CD4-positive, CD25-positive, alpha-beta regulatory T cell (primary cell): ENCODE data around the gene FOXP1. TPM values are rescaled to one million over a fixed set of nuclear protein-coding genes. Genes with fewer than 3 reads are reported as not detected.

Experiments
- ATAC-seq, 2 donors: fragments of 150-1000 bp; cut with Tn5 transposase; one replicate each; pipeline ENCODE4 v1.10.0; 2021; ENCODE audit warnings: low read depth in 2 of 2, moderate number of reproducible peaks in 2 of 2, moderate library complexity in 1 of 2
- DNase-seq, 3 donors: peaks; one replicate each; pipeline versions ENCODE4 v3.0.0 to v3.0.0-alpha.2; 2012 to 2022; ENCODE audit warnings: mixed read lengths in 1 of 3
- H3K27ac ChIP-seq: one replicate; pipeline ENCODE4 v1.7.0; 2013; ENCODE audit warnings: mild to moderate bottlenecking, low read length; ENCODE audit not compliant: insufficient read depth, poor library complexity, severe bottlenecking
- H3K27me3 ChIP-seq: one replicate; pipeline ENCODE4 v1.7.0; 2013; ENCODE audit warnings: low read length; ENCODE audit not compliant: control insufficient read depth, insufficient read depth
- H3K36me3 ChIP-seq: one replicate; pipeline ENCODE4 v1.7.0; 2013; ENCODE audit warnings: mild to moderate bottlenecking, low read length, moderate library complexity; ENCODE audit not compliant: control insufficient read depth, insufficient read depth
- H3K4me1 ChIP-seq: 2 replicates; pipeline ENCODE4 v1.7.0; 2013; ENCODE audit warnings: mild to moderate bottlenecking, low read length; ENCODE audit not compliant: insufficient read depth, control insufficient read depth, poor library complexity, severe bottlenecking
- H3K4me3 ChIP-seq: one replicate; pipeline ENCODE4 v1.7.0; 2013; ENCODE audit warnings: low read depth, mild to moderate bottlenecking, low read length, moderate library complexity
- H3K9me3 ChIP-seq, 2 experiments: 1 replicate in 1 of 2; 2 replicates in 1 of 2; pipeline ENCODE4 v1.7.0; 2013; ENCODE audit warnings: low read length in 2 of 2, mild to moderate bottlenecking in 1 of 2, moderate library complexity in 1 of 2; ENCODE audit not compliant: control insufficient read depth in 2 of 2
- H3K27ac Mint-ChIP-seq, 3 donors: one replicate each; pipeline ENCODE4 v1.8.0; 2020 to 2022; ENCODE audit warnings: mild to moderate bottlenecking in 3 of 3, mixed read lengths in 3 of 3, moderate library complexity in 2 of 3
- H3K27me3 Mint-ChIP-seq: one replicate; pipeline ENCODE4 v1.8.0; 2022; ENCODE audit warnings: mild to moderate bottlenecking, mixed read lengths
- H3K36me3 Mint-ChIP-seq: one replicate; pipeline ENCODE4 v1.8.0; 2020; ENCODE audit warnings: mixed read lengths
- H3K4me1 Mint-ChIP-seq, 4 donors: one replicate each; pipeline ENCODE4 v1.8.0; 2020 to 2022; ENCODE audit warnings: mixed read lengths in 4 of 4, mild to moderate bottlenecking in 1 of 4
- H3K4me3 Mint-ChIP-seq, 4 donors: one replicate each; pipeline ENCODE4 v1.8.0; 2020 to 2022; ENCODE audit warnings: mild to moderate bottlenecking in 4 of 4, mixed read lengths in 4 of 4, moderate library complexity in 3 of 4
- H3K9me3 Mint-ChIP-seq, 7 donors: one replicate each; pipeline ENCODE4 v1.8.0; 2020 to 2022; ENCODE audit warnings: mixed read lengths in 7 of 7, mild to moderate bottlenecking in 3 of 7, moderate library complexity in 2 of 7
- polyA plus RNA-seq, 4 donors: library from polyadenylated mRNA; unstranded; fragments of 300-500 nt; fragmentation: Illumina TruSeq; gene quantifications; one replicate each; pipeline ENCODE4 v1.2.3, GENCODE V29; 2021
- total RNA-seq: library from RNA; stranded (reverse); gene quantifications from one replicate; pipeline ENCODE4 v1.2.3, GENCODE V29; 2022

The FOXP1 gene
- total and polyA plus RNA-seq, 5 donors from 2014 or later, result 301 to 599 (median 346) TPM

DNA sequence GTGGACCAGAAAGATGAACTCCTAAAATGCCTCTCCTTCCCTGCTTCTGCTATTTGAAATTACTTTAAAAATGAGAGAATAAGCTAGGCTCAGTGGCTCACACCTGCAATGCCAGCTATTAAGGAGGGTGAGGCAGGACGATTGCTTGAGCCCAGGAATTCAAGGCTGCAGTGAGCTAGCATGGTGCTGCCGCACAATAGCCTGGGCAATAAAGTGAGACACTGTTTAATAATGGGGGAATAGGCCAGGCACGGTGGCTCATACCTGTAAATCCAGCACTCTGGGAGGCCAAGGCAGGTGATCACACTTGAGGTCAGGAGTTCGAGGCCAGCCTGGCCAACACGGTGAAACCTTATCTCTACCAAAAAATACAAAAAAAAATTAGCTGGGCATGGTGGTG, 271.1 kb downstream of the FOXP1 start:
- peaks cover 31 to 79% (median 46%) of the 10 kb centered on the region in 4 donors for H3K4me1 Mint-ChIP-seq
- H3K4me1 ChIP-seq, result peaks cover 9% of the 10 kb centered on the region
- no peaks in the 10 kb centered on the region for H3K27me3 Mint-ChIP-seq

GRCh38 chr3:71311661-71312046, 271.9 kb downstream of the FOXP1 start:
- H3K36me3 ChIP-seq, result peaks cover 4% of the 10 kb centered on the region
- peaks cover 14% of the 10 kb centered on the region for H3K4me1 ChIP-seq
- no peak overlapping the region for H3K4me3 ChIP-seq
- H3K9me3 ChIP-seq, result no peaks in the 10 kb centered on the region
- no peaks in the 10 kb centered on the region for H3K9me3 Mint-ChIP-seq
- H3K36me3 Mint-ChIP-seq, result peaks cover 13% of the 10 kb centered on the region
- H3K27ac ChIP-seq, result peak overlapping the region; percentile 43
- ATAC-seq, result no peak
- DNase-seq, result no peak
- H3K27me3 Mint-ChIP-seq, result no peaks in the 10 kb centered on the region
- peak overlapping the region in 2 of 4 donors; percentile 37 to 47 for H3K4me3 Mint-ChIP-seq
- H3K4me1 Mint-ChIP-seq, result peaks cover 32 to 77% (median 48%) of the 10 kb centered on the region in 4 donors
- no peaks in the 10 kb centered on the region for H3K27me3 ChIP-seq
- peak overlapping the region; percentile 82 to 92 (median 85) for H3K27ac Mint-ChIP-seq

More for the DNA sequence above, 271.1 kb downstream of the FOXP1 start:
- no peaks in the 10 kb centered on the region for H3K9me3 ChIP-seq
- no peaks in the 10 kb centered on the region for H3K27me3 ChIP-seq
- no peaks in the 10 kb centered on the region for H3K9me3 Mint-ChIP-seq
- peak overlapping the region in 1 of 4 donors; percentile 21 for H3K4me3 Mint-ChIP-seq
- H3K27ac Mint-ChIP-seq, result peak overlapping the region in 2 of 3 donors; percentile 69 to 85
- no peak for DNase-seq
- peaks cover 4% of the 10 kb centered on the region for H3K36me3 ChIP-seq
- no peak overlapping the region for H3K27ac ChIP-seq
- no peak overlapping the region for H3K4me3 ChIP-seq
- no peak for ATAC-seq
- peaks cover 13% of the 10 kb centered on the region for H3K36me3 Mint-ChIP-seq

GRCh38 chr3:71310980-71311660, 272.4 kb downstream of the FOXP1 start:
- ATAC-seq (no peak), DNase-seq (no peak)
- Mint-ChIP-seq H3K27ac (peak overlapping the region; percentile 53 to 92 (median 88)), H3K4me1 (peaks cover 32 to 77% (median 47%) of the 10 kb centered on the region in 4 donors), H3K27me3 (no peaks in the 10 kb centered on the region), H3K36me3 (peaks cover 13% of the 10 kb centered on the region), H3K9me3 (no peaks in the 10 kb centered on the region), H3K4me3 (peak overlapping the region in 2 of 4 donors; percentile 21 to 58)
- H3K4me3 ChIP-seq, result no peak overlapping the region
- no peaks in the 10 kb centered on the region for H3K9me3 ChIP-seq
- H3K27ac ChIP-seq, result no peak overlapping the region
- peaks cover 17% of the 10 kb centered on the region for H3K4me1 ChIP-seq
- no peaks in the 10 kb centered on the region for H3K27me3 ChIP-seq
- H3K36me3 ChIP-seq, result peaks cover 4% of the 10 kb centered on the region

GRCh38 chr3:71310359-71310979, 273.1 kb downstream of the FOXP1 start:
- H3K27me3 Mint-ChIP-seq, result no peaks in the 10 kb centered on the region
- peaks cover 13% of the 10 kb centered on the region for H3K36me3 Mint-ChIP-seq
- ATAC-seq, result no peak
- peak overlapping the region; percentile 26 for H3K27ac ChIP-seq
- H3K36me3 ChIP-seq, result peaks cover 4% of the 10 kb centered on the region
- H3K9me3 ChIP-seq, result no peaks in the 10 kb centered on the region
- H3K27ac Mint-ChIP-seq, result peak overlapping the region; percentile 22 to 88 (median 62)
- H3K4me3 Mint-ChIP-seq, result peak overlapping the region in 2 of 4 donors; percentile 48 to 58
- no peaks in the 10 kb centered on the region for H3K27me3 ChIP-seq
- no peak overlapping the region for H3K4me3 ChIP-seq
- H3K4me1 ChIP-seq, result peaks cover 24% of the 10 kb centered on the region
- no peak for DNase-seq
- H3K4me1 Mint-ChIP-seq, result peaks cover 36 to 77% (median 45%) of the 10 kb centered on the region in 4 donors
- no peaks in the 10 kb centered on the region for H3K9me3 Mint-ChIP-seq

DNA sequence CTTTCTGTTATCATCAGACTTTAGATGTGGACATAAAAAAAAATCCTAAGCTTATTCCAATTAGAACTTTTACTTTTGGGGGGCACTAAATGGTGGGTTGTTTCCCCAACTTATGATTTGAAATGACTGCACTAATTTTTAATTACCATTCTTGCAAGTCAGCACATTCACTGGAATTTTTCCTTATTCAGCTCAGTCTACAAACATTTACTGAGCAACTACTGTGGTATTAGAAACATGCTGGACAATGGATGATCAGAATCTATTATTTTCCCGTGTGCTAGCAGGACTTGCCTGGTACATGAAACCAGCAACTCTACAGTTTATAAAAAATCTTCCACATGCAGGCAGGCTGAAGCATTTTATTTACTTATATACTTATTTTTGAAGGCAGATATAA, 273.6 kb downstream of the FOXP1 start:
- Mint-ChIP-seq H3K9me3 (no peaks in the 10 kb centered on the region), H3K4me3 (peak overlapping the region in 2 of 4 donors; percentile 58 to 65), H3K36me3 (peaks cover 13% of the 10 kb centered on the region), H3K27ac (peak overlapping the region; percentile 29 to 88 (median 62)), H3K27me3 (no peaks in the 10 kb centered on the region), H3K4me1 (peaks cover 39 to 77% (median 47%) of the 10 kb centered on the region in 4 donors)
- no peak for ATAC-seq
- H3K4me1 ChIP-seq, result peaks cover 24% of the 10 kb centered on the region
- no peak for DNase-seq
- no peaks in the 10 kb centered on the region for H3K9me3 ChIP-seq
- H3K27ac ChIP-seq, result peak overlapping the region; percentile 26
- H3K4me3 ChIP-seq, result peak overlapping the region; percentile 54
- H3K36me3 ChIP-seq, result peaks cover 4% of the 10 kb centered on the region
- H3K27me3 ChIP-seq, result no peaks in the 10 kb centered on the region

DNA sequence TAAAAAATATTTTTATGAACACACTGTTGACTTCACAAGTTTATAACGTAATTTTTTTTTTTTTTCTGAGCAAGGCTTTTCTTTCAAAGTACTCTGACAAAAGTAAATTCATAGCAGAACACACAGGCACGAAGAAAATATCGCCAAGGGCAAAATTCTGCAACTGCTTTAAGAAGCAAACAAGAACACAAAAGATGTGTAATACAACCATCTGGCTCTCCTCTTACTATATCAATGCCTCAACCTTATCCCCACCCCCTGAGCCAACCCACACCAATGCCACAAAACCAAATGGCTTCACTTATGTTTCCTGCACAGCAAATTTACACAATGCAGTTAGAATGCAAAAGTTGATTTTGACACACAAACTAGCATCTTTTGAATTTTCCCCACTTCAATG, 274.2 kb downstream of the FOXP1 start:
- H3K36me3 Mint-ChIP-seq, result peaks cover 13% of the 10 kb centered on the region
- H3K27ac Mint-ChIP-seq, result peak overlapping the region; percentile 29 to 88 (median 62)
- peaks cover 4% of the 10 kb centered on the region for H3K36me3 ChIP-seq
- peak overlapping the region; percentile 54 for H3K4me3 ChIP-seq
- H3K4me1 Mint-ChIP-seq, result peaks cover 44 to 74% (median 49%) of the 10 kb centered on the region in 4 donors
- ATAC-seq, result peak; percentile 52 to 57
- peak in 2 of 3 donors; percentile 42 to 79 for DNase-seq
- H3K4me3 Mint-ChIP-seq, result peak overlapping the region; percentile 23 to 71 (median 62)
- no peaks in the 10 kb centered on the region for H3K9me3 ChIP-seq
- H3K9me3 Mint-ChIP-seq, result no peaks in the 10 kb centered on the region
- H3K27ac ChIP-seq, result peak overlapping the region; percentile 74
- no peaks in the 10 kb centered on the region for H3K27me3 ChIP-seq
- H3K4me1 ChIP-seq, result peaks cover 29% of the 10 kb centered on the region
- H3K27me3 Mint-ChIP-seq, result no peaks in the 10 kb centered on the region

DNA sequence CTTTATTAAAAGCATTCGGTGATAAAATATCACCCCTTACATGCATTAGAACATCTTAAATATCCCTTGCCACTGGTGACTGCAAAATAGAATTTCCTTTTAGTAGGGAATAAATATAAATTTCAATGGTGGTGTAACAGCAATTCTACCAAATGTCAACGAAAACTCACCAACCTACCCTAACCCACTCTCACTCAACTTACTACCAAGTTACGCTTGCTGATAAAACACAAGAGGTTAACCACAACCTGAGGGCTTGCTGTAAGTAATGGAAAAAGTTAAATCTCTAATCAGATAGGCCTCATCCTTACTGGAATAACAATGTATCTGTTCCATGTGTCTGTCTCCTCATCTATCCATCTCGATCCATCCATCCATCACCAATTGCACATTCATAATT, 274.7 kb downstream of the FOXP1 start:
- DNase-seq (peak in 1 of 3 donors; percentile 41), ATAC-seq (no peak)
- peaks cover 18% of the 10 kb centered on the region for H3K36me3 Mint-ChIP-seq
- Histone ChIP-seq H3K27me3 (no peaks in the 10 kb centered on the region), H3K4me1 (peaks cover 30% of the 10 kb centered on the region), H3K4me3 (peak overlapping the region; percentile 54), H3K36me3 (peaks cover 4% of the 10 kb centered on the region), H3K27ac (peak overlapping the region; percentile 74), H3K9me3 (no peaks in the 10 kb centered on the region)
- peaks cover 46 to 79% (median 52%) of the 10 kb centered on the region in 4 donors for H3K4me1 Mint-ChIP-seq
- H3K27ac Mint-ChIP-seq, result peak overlapping the region; percentile 29 to 90 (median 88)
- H3K27me3 Mint-ChIP-seq, result no peaks in the 10 kb centered on the region
- H3K4me3 Mint-ChIP-seq, result peak overlapping the region in 3 of 4 donors; percentile 58 to 71 (median 65)
- no peaks in the 10 kb centered on the region for H3K9me3 Mint-ChIP-seq
